GM12865 (cell line): ENCODE results near the gene RPAIN.

Source experiments
- DNase-seq: peaks from one replicate; pipeline ENCODE4 v3.0.0; 2010; ENCODE audit warnings: low read depth
- H3K4me3 ChIP-seq: 2 replicates; pipeline ENCODE4 v1.5.1; 2011; ENCODE audit warnings: mild to moderate bottlenecking, low read depth, low read length, control low read depth
- TF ChIP-seq, protein P1 (sequence below): IDR thresholded peaks from 2 replicates; pipeline ENCODE4 v1.5.1; 2011; ENCODE audit warnings: low read length, control low read depth, low read depth, inconsistent platforms; ENCODE audit not compliant: insufficient read depth; ENCODE audit errors: missing control alignments

RPAIN gene

DNA sequence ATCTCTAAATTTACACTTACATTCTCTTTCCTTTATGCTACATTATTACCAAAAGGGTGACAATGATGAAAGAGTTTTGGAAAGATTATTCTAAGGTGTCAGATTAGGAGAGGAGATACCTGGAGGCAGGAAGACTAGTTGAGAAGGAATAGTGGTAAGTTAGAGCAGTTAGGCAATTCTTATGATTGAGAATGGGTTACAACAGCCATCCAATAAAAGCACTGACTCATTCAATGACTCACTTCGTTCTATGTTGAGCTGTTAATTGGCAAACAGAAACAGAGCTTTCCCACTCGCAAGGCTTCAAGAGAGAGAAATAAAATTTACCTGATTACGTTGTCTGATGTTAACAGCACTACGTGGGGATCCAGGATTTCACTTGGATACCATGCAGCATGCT lies 6.3 kb upstream of the RPAIN start:
- H3K4me3 ChIP-seq: no peak overlapping the region
- TF ChIP-seq, protein P1, sequence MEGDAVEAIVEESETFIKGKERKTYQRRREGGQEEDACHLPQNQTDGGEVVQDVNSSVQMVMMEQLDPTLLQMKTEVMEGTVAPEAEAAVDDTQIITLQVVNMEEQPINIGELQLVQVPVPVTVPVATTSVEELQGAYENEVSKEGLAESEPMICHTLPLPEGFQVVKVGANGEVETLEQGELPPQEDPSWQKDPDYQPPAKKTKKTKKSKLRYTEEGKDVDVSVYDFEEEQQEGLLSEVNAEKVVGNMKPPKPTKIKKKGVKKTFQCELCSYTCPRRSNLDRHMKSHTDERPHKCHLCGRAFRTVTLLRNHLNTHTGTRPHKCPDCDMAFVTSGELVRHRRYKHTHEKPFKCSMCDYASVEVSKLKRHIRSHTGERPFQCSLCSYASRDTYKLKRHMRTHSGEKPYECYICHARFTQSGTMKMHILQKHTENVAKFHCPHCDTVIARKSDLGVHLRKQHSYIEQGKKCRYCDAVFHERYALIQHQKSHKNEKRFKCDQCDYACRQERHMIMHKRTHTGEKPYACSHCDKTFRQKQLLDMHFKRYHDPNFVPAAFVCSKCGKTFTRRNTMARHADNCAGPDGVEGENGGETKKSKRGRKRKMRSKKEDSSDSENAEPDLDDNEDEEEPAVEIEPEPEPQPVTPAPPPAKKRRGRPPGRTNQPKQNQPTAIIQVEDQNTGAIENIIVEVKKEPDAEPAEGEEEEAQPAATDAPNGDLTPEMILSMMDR: no peak
- DNase-seq: no peak

DNA sequence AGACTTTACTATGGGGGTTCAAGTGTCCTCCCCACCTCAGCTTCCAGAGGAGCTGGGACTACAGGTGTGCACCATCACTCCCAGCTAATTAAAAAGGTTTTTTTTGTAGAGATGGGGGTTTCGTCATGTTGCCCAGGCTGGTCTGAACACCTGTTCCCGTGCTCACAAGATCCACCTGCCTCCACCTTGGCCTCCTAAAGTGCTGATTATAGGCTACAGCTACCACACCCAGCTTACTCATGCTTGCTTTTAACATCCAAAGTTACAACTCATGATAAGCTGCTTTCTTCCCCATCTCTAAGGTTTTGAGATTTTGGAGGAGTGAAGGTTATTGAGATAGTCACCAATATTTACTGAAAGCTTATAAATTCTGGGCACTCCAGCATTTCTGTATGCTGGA lies 3.1 kb upstream of the RPAIN start:
- DNase-seq: no peak
- H3K4me3 ChIP-seq: no peak overlapping the region
- TF ChIP-seq, protein P1: no peak

DNA sequence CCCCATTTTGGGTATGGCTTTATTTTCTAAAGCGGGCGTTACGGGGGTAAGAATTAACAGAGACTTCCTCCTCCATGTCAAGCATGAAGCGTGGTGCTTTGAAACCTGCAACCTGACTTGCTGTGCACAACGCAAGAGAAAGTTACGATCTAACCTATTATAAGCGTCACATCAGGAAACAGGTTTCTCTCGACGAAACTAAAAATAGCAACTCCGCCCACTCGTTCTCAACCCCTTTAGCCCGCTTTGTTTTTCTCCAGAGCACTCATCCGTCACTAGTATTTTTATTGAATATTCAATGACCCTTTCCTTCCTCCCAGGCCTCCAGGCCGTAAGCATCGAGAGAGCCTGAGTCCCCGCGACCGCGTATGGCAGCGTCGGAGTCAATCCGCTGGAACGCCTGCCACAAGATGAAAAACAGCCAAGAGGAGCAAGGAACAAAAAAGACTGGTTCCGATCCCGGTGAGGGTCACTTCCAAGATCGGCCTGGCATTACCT lies 1.1 kb upstream of the RPAIN start:
- TF ChIP-seq, protein P1: no peak
- peak; percentile 93 for DNase-seq
- H3K4me3 ChIP-seq: peak overlapping the region; percentile 91

DNA sequence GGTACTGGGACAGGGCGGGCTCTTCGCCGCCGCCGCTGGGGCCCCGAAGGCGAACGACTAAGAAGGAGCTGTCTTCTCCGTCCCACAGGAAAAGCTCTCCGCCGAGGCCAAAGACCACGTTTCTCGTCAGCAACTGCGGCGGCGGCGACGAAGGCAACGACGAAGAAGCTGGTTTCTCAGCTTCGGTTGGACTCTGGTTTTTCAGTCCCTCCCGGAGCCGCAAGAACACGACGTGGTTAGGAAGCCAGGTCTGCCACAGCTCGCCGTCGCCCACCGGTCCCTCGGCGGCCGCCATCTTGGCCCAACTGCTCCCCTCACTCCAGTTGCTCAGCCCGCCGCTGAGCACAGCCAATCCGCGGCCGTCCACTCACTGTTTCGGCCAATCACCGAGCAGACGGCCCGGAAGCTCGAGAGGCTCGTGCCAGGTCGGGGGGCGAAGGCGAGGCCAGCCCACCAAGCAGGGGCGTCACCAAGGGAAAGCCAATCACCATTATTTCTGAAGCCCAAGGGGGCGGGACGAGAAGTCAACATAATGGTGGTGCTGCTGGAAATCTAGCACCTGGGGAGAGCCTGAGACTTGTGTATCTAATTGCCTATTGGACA lies 525 bp upstream of the RPAIN start, which contains the start of gene NUP88:
TSS of gene NUP88 (minus strand) at position 307 of the 603 bp plus-strand sequence. CDS start at position 295, 12 bp downstream.
- TF ChIP-seq, protein P1: no peak
- H3K4me3 ChIP-seq: peak within 1 kb of the TSS; percentile 91
- DNase-seq: peak; percentile 98

DNA sequence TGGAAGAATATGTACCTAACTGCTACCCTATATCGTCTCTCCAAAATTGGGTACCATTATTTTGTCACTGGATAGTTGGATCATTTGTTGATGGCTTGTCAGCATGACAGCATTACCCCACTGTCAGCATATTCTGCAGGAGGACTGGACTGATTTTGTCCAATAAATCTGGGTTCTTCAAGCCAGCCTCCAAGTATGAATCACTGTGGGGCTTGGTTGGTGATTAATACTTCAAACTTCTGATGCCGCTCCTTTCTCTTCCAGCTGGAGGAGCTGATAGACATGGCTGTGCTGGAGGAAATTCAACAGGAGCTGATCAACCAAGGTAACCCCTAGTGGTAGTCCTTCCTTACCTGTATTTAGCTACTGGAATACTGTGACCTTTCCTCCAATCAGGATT lies 2.5 kb downstream of the RPAIN start:
- H3K4me3 ChIP-seq: no peak overlapping the region
- DNase-seq: no peak
- TF ChIP-seq, protein P1: no peak

DNA sequence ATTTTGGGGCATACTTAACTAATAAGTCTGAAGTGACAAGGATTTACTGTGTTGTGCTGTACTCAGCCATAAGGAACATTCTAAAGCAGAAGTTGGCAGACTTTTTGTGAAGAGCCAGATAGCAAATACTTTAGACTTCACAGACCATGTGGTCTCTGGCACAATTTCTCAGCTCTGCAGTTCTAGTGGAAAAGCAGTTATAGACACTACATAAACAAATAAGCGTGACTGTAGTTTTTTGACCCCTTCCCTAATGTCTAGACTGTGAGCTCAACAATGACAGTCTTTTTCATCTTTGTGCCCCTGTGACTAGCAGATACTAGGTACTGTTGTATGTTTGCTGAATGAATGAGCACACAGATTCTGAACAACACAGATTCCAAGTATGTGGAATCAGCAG lies 4.9 kb downstream of the RPAIN start:
- no peak overlapping the region for H3K4me3 ChIP-seq
- DNase-seq: no peak
- TF ChIP-seq, protein P1: no peak

DNA sequence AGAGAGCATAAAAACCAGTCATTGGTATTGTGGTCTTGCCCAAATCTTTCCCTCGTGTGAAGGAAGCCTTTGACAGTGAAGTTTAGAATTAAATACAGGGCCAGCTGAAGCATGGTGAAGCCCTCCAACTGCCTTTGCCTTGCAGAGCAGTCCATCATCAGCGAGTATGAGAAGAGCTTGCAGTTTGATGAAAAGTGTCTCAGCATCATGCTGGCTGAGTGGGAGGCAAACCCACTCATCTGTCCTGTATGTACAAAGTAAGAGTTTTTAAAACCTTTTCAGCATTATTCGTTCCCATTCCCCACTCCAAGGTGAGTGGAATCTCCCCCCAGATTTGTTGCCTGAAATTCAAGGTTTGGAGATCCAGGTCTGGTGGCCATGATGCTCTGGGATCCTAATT lies 5.8 kb downstream of the RPAIN start:
- H3K4me3 ChIP-seq: no peak overlapping the region
- TF ChIP-seq, protein P1: no peak
- DNase-seq: no peak
